Glomerular visceral epithelial cell (primary cell): Measurements from ENCODE around the gene BABAM2.
A peak's percentile ranks its signal among the peaks of the same experiment; 100 is the strongest.
"Not testable (repeated sequence)": the region's sequence is repeated elsewhere in the genome, so short reads cannot be mapped to it uniquely, and the experiment has no call there.

Experiments used
- DNase-seq: peaks from one replicate; pipeline ENCODE4 v3.0.0-alpha.2; 2016; ENCODE audit errors: extremely low spot score

The BABAM2 gene

GRCh38 chr2:28248511-28248910, 358.0 kb downstream of the BABAM2 start:
- no peak for DNase-seq

- peak; percentile 74 for DNase-seq
Observed at GRCh38 chr2:28250006-28250405, 359.5 kb downstream of the BABAM2 start.

- no peak for DNase-seq
Observed at GRCh38 chr2:28251337-28251736, 360.8 kb downstream of the BABAM2 start.

- DNase-seq, result no peak
Observed at GRCh38 chr2:28252311-28252710, 361.8 kb downstream of the BABAM2 start.

- DNase-seq, result no peak
Observed at GRCh38 chr2:28253543-28253942, 363.0 kb downstream of the BABAM2 start.

- DNase-seq, result not testable (repeated sequence)
Observed at GRCh38 chr2:28255231-28255630, 364.7 kb downstream of the BABAM2 start.

GRCh38 chr2:28257182-28257581, 366.7 kb downstream of the BABAM2 start:
- no peak for DNase-seq

- not testable (repeated sequence) for DNase-seq
Observed at GRCh38 chr2:28259226-28259625, 368.7 kb downstream of the BABAM2 start.

GRCh38 chr2:28263690-28264089, 373.2 kb downstream of the BABAM2 start:
- no peak for DNase-seq

- DNase-seq, result no peak
Observed at GRCh38 chr2:28267282-28267681, 376.8 kb downstream of the BABAM2 start.

- DNase-seq, result no peak
Observed at GRCh38 chr2:28268386-28268785, 377.9 kb downstream of the BABAM2 start.

- peak; percentile 36 for DNase-seq
Observed at GRCh38 chr2:28269019-28269784, 378.7 kb downstream of the BABAM2 start.

- no peak for DNase-seq
Observed at GRCh38 chr2:28270456-28271152, 380.1 kb downstream of the BABAM2 start.

- DNase-seq, result no peak
Observed at GRCh38 chr2:28271231-28271918, 380.8 kb downstream of the BABAM2 start.

- DNase-seq, result no peak
Observed at GRCh38 chr2:28271919-28272250, 381.4 kb downstream of the BABAM2 start.

- DNase-seq, result peak; percentile 48
Observed at GRCh38 chr2:28273751-28274150, 383.2 kb downstream of the BABAM2 start.

- DNase-seq, result peak; percentile 97
Observed at GRCh38 chr2:28274911-28275685, 384.6 kb downstream of the BABAM2 start.

- peak; percentile 92 for DNase-seq
Observed at GRCh38 chr2:28276076-28276618, 385.6 kb downstream of the BABAM2 start.

GRCh38 chr2:28276807-28277206, 386.3 kb downstream of the BABAM2 start:
- DNase-seq, result no peak

GRCh38 chr2:28277466-28277865, 386.9 kb downstream of the BABAM2 start:
- no peak for DNase-seq

GRCh38 chr2:28279371-28279770, 388.8 kb downstream of the BABAM2 start:
- no peak for DNase-seq

- DNase-seq, result peak; percentile 60
Observed at GRCh38 chr2:28280619-28281018, 390.1 kb downstream of the BABAM2 start.
